PC-3 (cell line): ENCODE results near the gene EXOSC9.

Source experiments
- EZH2 ChIP-seq: fragments of 300-600 bp; sonication (generic); IDR thresholded peaks from one replicate; pipeline ENCODE4 v1.6.1; 2017; ENCODE audit warnings: antibody characterized with exemption, mild to moderate bottlenecking, low read length; ENCODE audit not compliant: unreplicated experiment
- TF ChIP-seq, protein P1 (sequence below): fragments of 300-600 bp; sonication (generic); conservative IDR thresholded peaks from 2 replicates; pipeline ENCODE4 v1.5.1; 2017; ENCODE audit warnings: antibody characterized with exemption, low read depth, mild to moderate bottlenecking, low read length

GRCh38 chr4:121784401-121784800 is 16.7 kb upstream of the EXOSC9 start:
- TF ChIP-seq, protein P1, sequence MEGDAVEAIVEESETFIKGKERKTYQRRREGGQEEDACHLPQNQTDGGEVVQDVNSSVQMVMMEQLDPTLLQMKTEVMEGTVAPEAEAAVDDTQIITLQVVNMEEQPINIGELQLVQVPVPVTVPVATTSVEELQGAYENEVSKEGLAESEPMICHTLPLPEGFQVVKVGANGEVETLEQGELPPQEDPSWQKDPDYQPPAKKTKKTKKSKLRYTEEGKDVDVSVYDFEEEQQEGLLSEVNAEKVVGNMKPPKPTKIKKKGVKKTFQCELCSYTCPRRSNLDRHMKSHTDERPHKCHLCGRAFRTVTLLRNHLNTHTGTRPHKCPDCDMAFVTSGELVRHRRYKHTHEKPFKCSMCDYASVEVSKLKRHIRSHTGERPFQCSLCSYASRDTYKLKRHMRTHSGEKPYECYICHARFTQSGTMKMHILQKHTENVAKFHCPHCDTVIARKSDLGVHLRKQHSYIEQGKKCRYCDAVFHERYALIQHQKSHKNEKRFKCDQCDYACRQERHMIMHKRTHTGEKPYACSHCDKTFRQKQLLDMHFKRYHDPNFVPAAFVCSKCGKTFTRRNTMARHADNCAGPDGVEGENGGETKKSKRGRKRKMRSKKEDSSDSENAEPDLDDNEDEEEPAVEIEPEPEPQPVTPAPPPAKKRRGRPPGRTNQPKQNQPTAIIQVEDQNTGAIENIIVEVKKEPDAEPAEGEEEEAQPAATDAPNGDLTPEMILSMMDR, result no peak
- TF ChIP-seq EZH2, result no peak
